Lung (tissue), 12 donors: Measurements from ENCODE around the gene GPATCH1. TPM values are rescaled to one million over a fixed set of nuclear protein-coding genes. Genes with fewer than 3 reads are reported as not detected.
A peak's percentile ranks its signal among the peaks of the same experiment; 100 is the strongest.

ENCODE experiments used
- ATAC-seq: fragments of 200-7000 bp; cut with Tn5 transposase; one replicate; pipeline ENCODE4 v1.9.1; 2020; ENCODE audit warnings: moderate number of reproducible peaks; ENCODE audit not compliant: insufficient read depth, low FRiP score
- DNase-seq, 3 donors: peaks; one replicate each; pipeline ENCODE4 v3.0.0-alpha.2; 2013 to 2017
- H3K27ac ChIP-seq, 2 donors: one replicate each; pipeline ENCODE4 v1.5.1; 2013; ENCODE audit warnings: mild to moderate bottlenecking in 2 of 2, moderate library complexity in 2 of 2, control low read depth in 1 of 2, inconsistent platforms in 1 of 2, low read depth in 1 of 2, low read length in 1 of 2
- H3K27me3 ChIP-seq, 3 donors: one replicate each; pipeline ENCODE4 v1.5.1; 2013; ENCODE audit warnings: low read length in 2 of 3; ENCODE audit not compliant: control insufficient read depth in 3 of 3, insufficient read depth in 3 of 3
- H3K36me3 ChIP-seq, 4 donors: one replicate each; pipeline ENCODE4 v1.5.1; 2013; ENCODE audit warnings: low read length in 4 of 4, mild to moderate bottlenecking in 1 of 4, moderate library complexity in 1 of 4; ENCODE audit not compliant: control insufficient read depth in 4 of 4, insufficient read depth in 4 of 4
- H3K4me1 ChIP-seq, 5 donors: one replicate each; pipeline ENCODE4 v1.5.1; 2013; ENCODE audit warnings: low read length in 5 of 5, mild to moderate bottlenecking in 2 of 5, moderate library complexity in 1 of 5; ENCODE audit not compliant: control insufficient read depth in 5 of 5, insufficient read depth in 5 of 5
- H3K4me3 ChIP-seq: one replicate; pipeline ENCODE4 v1.5.1; 2013; ENCODE audit warnings: mild to moderate bottlenecking, control low read depth, moderate library complexity
- H3K9ac ChIP-seq, 2 donors: one replicate each; pipeline ENCODE4 v1.5.1; 2013; ENCODE audit warnings: low read length in 2 of 2, control low read depth in 1 of 2; ENCODE audit not compliant: insufficient read depth in 1 of 2
- H3K9me3 ChIP-seq, 4 donors: one replicate each; pipeline ENCODE4 v1.5.1; 2013; ENCODE audit warnings: low read length in 3 of 4, mild to moderate bottlenecking in 1 of 4, moderate library complexity in 1 of 4; ENCODE audit not compliant: control insufficient read depth in 4 of 4, insufficient read depth in 3 of 4
- WGBS, 2 donors: extraction: QIAGEN DNeasy Blood & Tissue Kit; methylation state at CpG; one replicate each; pipeline ENCODE4 v1.1.7; 2013; 5-methylcytosine and 5-hydroxymethylcytosine counted together
- polyA plus RNA-seq, 2 donors: library from polyadenylated mRNA; stranded (reverse); fragments of 200-250 nt; gene quantifications; one replicate each; pipeline ENCODE4 v1.2.1, GENCODE V29; 2013
- total RNA-seq, 2 donors: library from RNA; depleted of rRNA in 1 of 2; stranded (reverse); fragments of >200 nt in 1 of 2; gene quantifications; one replicate each; pipeline ENCODE4 v1.2.1, GENCODE V29; 2014 to 2021
- TF ChIP-seq, protein P1 (sequence below): IDR thresholded peaks from 2 replicates; pipeline ENCODE4 v1.5.1; 2012; ENCODE audit warnings: mild to moderate bottlenecking; ENCODE audit errors: control extremely low read depth, extremely low read depth
- donor health status: control.
- donor health status: control.
- donor health status: Bipolar disorder and iron deficiency.
- donor health status: healthy.
- donor health status: DM: yes; HTN: yes; CAD: no.

Gene GPATCH1
- total and polyA plus RNA-seq, 4 donors = 3.8 to 12.3 (median 6.0) TPM

GRCh38 chr19:33062902-33063301 lies 18.1 kb upstream of the GPATCH1 start:
- TF ChIP-seq, protein P1, sequence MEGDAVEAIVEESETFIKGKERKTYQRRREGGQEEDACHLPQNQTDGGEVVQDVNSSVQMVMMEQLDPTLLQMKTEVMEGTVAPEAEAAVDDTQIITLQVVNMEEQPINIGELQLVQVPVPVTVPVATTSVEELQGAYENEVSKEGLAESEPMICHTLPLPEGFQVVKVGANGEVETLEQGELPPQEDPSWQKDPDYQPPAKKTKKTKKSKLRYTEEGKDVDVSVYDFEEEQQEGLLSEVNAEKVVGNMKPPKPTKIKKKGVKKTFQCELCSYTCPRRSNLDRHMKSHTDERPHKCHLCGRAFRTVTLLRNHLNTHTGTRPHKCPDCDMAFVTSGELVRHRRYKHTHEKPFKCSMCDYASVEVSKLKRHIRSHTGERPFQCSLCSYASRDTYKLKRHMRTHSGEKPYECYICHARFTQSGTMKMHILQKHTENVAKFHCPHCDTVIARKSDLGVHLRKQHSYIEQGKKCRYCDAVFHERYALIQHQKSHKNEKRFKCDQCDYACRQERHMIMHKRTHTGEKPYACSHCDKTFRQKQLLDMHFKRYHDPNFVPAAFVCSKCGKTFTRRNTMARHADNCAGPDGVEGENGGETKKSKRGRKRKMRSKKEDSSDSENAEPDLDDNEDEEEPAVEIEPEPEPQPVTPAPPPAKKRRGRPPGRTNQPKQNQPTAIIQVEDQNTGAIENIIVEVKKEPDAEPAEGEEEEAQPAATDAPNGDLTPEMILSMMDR = no peak
- ATAC-seq (no peak), DNase-seq (no peak)
- no peaks in the 10 kb centered on the region for H3K9me3 ChIP-seq
- 88 to 90% methylated on average over 5 of the region's 5 CpGs for WGBS, 2 donors
- peaks cover 0 to 13% (median 10%) of the 10 kb centered on the region in 3 donors for H3K27me3 ChIP-seq
- no peaks in the 10 kb centered on the region for H3K36me3 ChIP-seq
- no peak overlapping the region for H3K9ac ChIP-seq
- no peak overlapping the region for H3K27ac ChIP-seq
- H3K4me3 ChIP-seq = no peak overlapping the region
- H3K4me1 ChIP-seq = peaks cover 0 to 2% (median 0%) of the 10 kb centered on the region in 5 donors

GRCh38 chr19:33063356-33063752 lies 17.6 kb upstream of the GPATCH1 start:
- Histone ChIP-seq H3K27ac (no peak overlapping the region), H3K27me3 (peaks cover 0 to 13% (median 10%) of the 10 kb centered on the region in 3 donors), H3K9ac (no peak overlapping the region), H3K36me3 (no peaks in the 10 kb centered on the region), H3K4me1 (peaks cover 0 to 2% (median 0%) of the 10 kb centered on the region in 5 donors), H3K9me3 (no peaks in the 10 kb centered on the region), H3K4me3 (no peak overlapping the region)
- ATAC-seq (no peak), DNase-seq (peak in 2 of 3 donors; percentile 36 to 47)
- 6 to 11% methylated on average over 7 of the region's 7 CpGs for WGBS, 2 donors
- TF ChIP-seq, protein P1 = no peak

DNA sequence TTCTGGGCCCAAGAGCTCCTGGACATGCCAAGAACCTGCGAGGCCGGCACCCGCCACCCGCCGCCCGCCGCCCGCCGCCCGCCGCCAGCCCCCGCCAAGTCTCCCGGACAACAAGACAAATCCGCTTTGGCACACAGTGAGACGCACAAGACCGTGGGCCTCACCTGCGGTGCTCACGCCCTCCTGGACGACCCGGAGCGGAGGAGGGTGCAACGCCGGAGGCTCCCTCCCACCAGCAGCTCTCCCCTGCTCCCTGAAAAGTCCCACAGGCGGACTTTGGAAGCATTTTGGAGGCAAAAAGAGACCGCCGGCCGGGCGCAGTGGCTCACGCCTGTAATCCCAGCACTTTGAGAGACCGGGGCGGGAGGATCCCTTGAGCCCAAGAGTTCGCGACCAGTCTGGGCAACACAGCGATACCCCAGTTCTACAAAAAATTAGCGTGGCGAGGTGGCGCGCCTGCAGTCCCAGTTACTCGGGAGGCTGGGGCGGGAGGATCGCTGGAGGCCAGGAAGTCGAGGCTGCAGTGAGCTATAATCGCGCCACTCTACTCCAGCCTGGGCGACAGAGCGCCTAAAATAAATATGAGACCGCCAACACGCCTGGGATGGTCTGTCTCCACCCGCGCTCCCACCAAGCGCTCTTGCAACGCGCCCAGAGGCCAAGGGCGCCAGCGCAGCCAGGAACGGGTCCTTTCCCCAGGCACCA lies 17.1 kb upstream of the GPATCH1 start:
- TF ChIP-seq, protein P1 = no peak
- WGBS, 2 donors = 6 to 8% methylated on average over 54 to 56 of the region's 56 CpGs
- Histone ChIP-seq H3K27ac (no peak overlapping the region), H3K36me3 (no peaks in the 10 kb centered on the region), H3K9me3 (no peaks in the 10 kb centered on the region), H3K9ac (no peak overlapping the region), H3K27me3 (peaks cover 0 to 13% (median 10%) of the 10 kb centered on the region in 3 donors), H3K4me1 (peaks cover 0 to 2% (median 0%) of the 10 kb centered on the region in 5 donors), H3K4me3 (peak overlapping the region; percentile 26)
- ATAC-seq (peak; percentile 5), DNase-seq (peak in 1 of 3 donors; percentile 10)
